LNCaP clone FGC (cell line): ENCODE results near the gene EP300.
"Not testable (repeated sequence)": the region's sequence is repeated elsewhere in the genome, so short reads cannot be mapped to it uniquely, and the experiment has no call there.

Source experiments
- DNase-seq: peaks from one replicate; pipeline ENCODE4 v3.0.0-alpha.2; 2011; ENCODE audit warnings: low read depth
- H3K4me3 ChIP-seq: 2 replicates; pipeline ENCODE4 v1.5.1; 2011; ENCODE audit warnings: mild to moderate bottlenecking, low read depth, low read length, control low read depth
- TF ChIP-seq, protein P1 (sequence below): IDR thresholded peaks from 2 replicates; pipeline ENCODE4 v1.5.1; 2012; ENCODE audit warnings: mild to moderate bottlenecking; ENCODE audit not compliant: control insufficient read depth, insufficient read depth; ENCODE audit errors: extremely low read depth

Gene EP300

DNA sequence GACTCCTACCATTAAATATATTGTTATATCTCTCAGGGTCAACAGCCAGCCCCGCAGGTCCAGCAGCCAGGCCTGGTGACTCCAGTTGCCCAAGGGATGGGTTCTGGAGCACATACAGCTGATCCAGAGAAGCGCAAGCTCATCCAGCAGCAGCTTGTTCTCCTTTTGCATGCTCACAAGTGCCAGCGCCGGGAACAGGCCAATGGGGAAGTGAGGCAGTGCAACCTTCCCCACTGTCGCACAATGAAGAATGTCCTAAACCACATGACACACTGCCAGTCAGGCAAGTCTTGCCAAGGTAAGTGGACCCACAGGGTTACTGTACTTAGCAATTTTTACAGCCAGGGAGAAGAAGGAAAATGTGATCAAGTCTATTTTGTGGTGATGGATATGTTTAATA, 35.1 kb downstream of the EP300 start:
- TF ChIP-seq, protein P1, sequence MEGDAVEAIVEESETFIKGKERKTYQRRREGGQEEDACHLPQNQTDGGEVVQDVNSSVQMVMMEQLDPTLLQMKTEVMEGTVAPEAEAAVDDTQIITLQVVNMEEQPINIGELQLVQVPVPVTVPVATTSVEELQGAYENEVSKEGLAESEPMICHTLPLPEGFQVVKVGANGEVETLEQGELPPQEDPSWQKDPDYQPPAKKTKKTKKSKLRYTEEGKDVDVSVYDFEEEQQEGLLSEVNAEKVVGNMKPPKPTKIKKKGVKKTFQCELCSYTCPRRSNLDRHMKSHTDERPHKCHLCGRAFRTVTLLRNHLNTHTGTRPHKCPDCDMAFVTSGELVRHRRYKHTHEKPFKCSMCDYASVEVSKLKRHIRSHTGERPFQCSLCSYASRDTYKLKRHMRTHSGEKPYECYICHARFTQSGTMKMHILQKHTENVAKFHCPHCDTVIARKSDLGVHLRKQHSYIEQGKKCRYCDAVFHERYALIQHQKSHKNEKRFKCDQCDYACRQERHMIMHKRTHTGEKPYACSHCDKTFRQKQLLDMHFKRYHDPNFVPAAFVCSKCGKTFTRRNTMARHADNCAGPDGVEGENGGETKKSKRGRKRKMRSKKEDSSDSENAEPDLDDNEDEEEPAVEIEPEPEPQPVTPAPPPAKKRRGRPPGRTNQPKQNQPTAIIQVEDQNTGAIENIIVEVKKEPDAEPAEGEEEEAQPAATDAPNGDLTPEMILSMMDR: no peak
- no peak overlapping the region for H3K4me3 ChIP-seq
- DNase-seq: no peak

DNA sequence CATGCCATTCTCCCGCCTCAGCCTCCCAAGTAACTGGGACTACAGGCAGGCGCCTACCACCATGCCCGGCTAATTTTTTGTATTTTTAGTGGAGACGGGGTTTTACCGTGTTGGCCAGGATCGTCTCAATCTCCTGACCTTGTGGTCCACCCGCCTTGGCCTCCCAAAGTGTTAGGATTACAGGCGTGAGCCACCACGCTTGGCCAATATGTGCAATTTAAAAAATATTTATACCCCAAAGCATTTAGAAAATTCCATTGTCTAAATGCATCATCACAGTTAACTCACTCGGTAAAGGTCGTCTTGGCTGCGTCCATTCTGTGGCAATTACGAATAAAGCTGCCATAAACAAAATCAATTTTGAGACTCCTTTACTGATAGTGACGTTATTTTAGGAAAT, 36.2 kb downstream of the EP300 start:
- no peak for DNase-seq
- no peak overlapping the region for H3K4me3 ChIP-seq
- TF ChIP-seq, protein P1: no peak

DNA sequence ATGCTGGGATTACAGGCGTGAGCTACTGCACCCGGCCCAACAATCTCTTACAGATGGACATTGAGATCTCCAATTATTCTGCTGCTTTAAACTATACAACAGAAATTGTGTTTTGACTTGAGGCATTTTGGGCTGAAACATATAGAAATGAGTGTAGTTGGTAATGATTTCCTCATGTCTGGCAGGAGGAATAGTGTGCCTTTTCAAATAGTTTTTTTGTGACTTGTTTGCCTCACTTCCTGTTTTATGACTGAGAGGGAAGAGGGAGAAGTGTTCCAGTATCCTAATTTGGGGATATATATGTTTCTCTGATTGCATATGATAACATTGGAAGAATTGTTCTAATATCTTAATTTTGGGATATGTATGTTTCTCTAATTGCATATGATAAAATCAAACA, 40.2 kb downstream of the EP300 start:
- no peak overlapping the region for H3K4me3 ChIP-seq
- DNase-seq: no peak
- TF ChIP-seq, protein P1: no peak

DNA sequence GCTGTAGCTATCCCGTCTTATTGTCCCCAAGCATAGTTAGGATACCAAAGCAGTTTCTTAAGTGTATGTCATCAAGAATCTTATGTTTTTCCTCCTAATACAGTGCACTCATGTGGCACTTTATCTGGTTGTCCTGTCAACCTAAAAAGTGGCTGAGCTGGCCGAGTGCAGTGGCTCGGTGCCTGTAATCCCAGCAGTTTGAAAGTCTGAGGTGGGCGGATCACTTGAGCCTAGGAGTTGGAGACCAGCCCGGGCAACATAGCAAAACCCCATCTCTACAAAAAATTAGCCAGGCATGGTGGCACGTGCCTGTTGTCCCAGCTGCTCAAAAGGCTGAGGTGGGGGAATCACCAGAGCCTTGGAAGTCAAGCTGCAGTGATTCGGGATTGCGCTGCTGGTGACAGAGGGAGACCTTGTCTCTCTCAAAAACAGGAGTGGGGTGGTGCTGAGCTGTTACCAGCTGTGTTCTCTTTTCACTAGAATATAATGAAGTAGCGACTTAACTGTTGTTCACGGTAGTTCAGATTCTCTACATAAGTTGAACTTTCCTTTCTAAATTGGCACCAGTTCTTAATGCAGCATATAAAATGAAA, 48.1 kb downstream of the EP300 start:
- no peak for DNase-seq
- no peak overlapping the region for H3K4me3 ChIP-seq
- TF ChIP-seq, protein P1: no peak

DNA sequence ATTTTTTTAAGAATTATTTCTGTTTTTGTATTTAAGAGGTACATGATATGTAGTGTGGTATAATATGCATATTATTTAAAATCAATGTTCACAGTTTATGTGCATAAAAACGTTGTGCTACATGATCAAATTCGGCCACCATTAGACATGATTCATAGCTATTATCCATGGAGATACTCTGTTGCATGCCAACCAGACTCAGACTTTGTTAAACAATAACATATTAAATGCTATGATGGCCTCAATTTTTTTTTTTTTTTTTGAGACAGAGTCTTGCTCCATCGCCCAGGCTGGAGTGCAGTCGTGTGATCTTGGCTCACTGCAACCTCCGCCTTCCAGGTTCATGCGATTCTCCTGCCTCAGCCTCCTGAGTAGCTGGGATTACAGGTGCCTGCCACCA, 53.5 kb downstream of the EP300 start:
- H3K4me3 ChIP-seq, DNase-seq: not testable (repeated sequence)

DNA sequence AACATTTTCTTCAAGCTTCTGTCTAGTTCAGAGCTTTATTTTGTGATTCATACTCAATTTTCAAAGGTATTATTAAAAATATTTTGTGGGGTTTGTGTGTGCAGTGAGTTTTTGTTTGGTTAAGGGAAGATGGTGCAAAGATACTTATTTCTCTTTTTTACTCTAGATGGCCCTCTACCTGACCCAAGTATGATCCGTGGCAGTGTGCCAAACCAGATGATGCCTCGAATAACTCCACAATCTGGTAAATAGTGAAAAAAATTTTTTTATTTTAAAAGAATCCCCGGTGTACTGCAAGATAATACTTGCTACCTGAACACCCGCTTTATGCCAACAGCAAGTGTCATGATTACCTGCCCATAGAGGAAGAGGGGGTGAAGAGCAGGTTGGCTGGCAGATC, 54.2 kb downstream of the EP300 start:
- H3K4me3 ChIP-seq: no peak overlapping the region
- TF ChIP-seq, protein P1: no peak
- DNase-seq: no peak

DNA sequence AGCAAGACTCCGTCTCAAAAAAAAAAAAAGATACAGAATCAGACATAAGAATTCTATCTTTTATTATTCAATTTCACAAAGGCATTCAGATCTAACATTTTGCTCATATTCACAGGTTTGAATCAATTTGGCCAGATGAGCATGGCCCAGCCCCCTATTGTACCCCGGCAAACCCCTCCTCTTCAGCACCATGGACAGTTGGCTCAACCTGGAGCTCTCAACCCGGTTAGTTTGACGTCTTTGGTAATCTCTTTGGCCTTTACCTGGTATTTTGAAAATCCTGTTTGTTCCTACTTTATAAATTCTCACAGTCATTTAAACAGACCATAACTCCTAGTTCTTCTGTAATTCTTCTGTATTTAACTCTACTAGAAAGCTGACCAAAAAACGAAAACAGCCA, 55.3 kb downstream of the EP300 start:
- H3K4me3 ChIP-seq: no peak overlapping the region
- DNase-seq: no peak
- TF ChIP-seq, protein P1: no peak
